SH-SY5Y (cell line): Measurements from ENCODE around the gene DGKH.

ENCODE experiments used
- GATA2 ChIP-seq: IDR thresholded peaks from 2 replicates; pipeline ENCODE4 v1.6.1; 2011; ENCODE audit warnings: mild to moderate bottlenecking, low read depth, low read length
- GATA3 ChIP-seq: IDR thresholded peaks from 2 replicates; pipeline ENCODE4 v1.6.1; 2011; ENCODE audit warnings: low read depth, mild to moderate bottlenecking, low read length, moderate library complexity

- TF ChIP-seq GATA3 = no peak
- no peak for TF ChIP-seq GATA2
Observed at GRCh38 chr13:42259515-42259914, 211.1 kb downstream of the DGKH start.
